MM.1S (cell line): Measurements from ENCODE around the gene FAM162B.

Experiments used
- DNase-seq: peaks from one replicate; pipeline ENCODE4 v3.0.0-alpha.2; 2015
- H2AFZ ChIP-seq: fragments of 300-600 bp; sonication (generic); 2 replicates; pipeline ENCODE4 v1.6.0; 2016; ENCODE audit warnings: antibody characterized with exemption, low read length
- H3F3A ChIP-seq: fragments of 300-600 bp; sonication (generic); 2 replicates; pipeline ENCODE4 v1.6.1; 2016; ENCODE audit warnings: mild to moderate bottlenecking, antibody characterized with exemption, low read length, moderate library complexity, mixed read lengths; ENCODE audit not compliant: insufficient read depth
- H3K27ac ChIP-seq: fragments of 300-600 bp; sonication (generic); 2 replicates; pipeline ENCODE4 v1.5.1; 2016; ENCODE audit warnings: mild to moderate bottlenecking, low read length
- H3K27me3 ChIP-seq: fragments of 300-600 bp; sonication (generic); replicated peaks from 2 replicates; pipeline ENCODE4 v1.6.0; 2016; ENCODE audit warnings: low read length; ENCODE audit not compliant: insufficient read depth
- H3K36me3 ChIP-seq: fragments of 300-600 bp; sonication (generic); replicated peaks from 2 replicates; pipeline ENCODE4 v1.6.1; 2016; ENCODE audit warnings: mild to moderate bottlenecking, low read length, mixed read lengths; ENCODE audit not compliant: insufficient read depth
- H3K4me1 ChIP-seq: fragments of 300-600 bp; sonication (generic); 2 replicates; pipeline ENCODE4 v1.6.1; 2016; ENCODE audit warnings: low read length, mixed read lengths
- H3K4me2 ChIP-seq: fragments of 300-600 bp; sonication (generic); 2 replicates; pipeline ENCODE4 v1.6.0; 2016; ENCODE audit warnings: low read depth, low read length
- H3K4me3 ChIP-seq: fragments of 300-600 bp; sonication (generic); 2 replicates; pipeline ENCODE4 v1.5.1; 2016; ENCODE audit warnings: low read length, mixed read lengths
- H3K79me2 ChIP-seq: fragments of 300-600 bp; sonication (generic); 2 replicates; pipeline ENCODE4 v1.6.1; 2016; ENCODE audit warnings: mixed run types, low read length, mixed read lengths
- H3K9ac ChIP-seq: fragments of 300-600 bp; sonication (generic); 2 replicates; pipeline ENCODE4 v1.6.1; 2016; ENCODE audit warnings: low read length, mixed read lengths
- H3K9me2 ChIP-seq: fragments of 300-600 bp; sonication (generic); replicated peaks from 2 replicates; pipeline ENCODE4 v1.6.1; 2016; ENCODE audit warnings: mild to moderate bottlenecking, low read length, mixed read lengths; ENCODE audit not compliant: insufficient read depth
- H3K9me3 ChIP-seq: fragments of 300-600 bp; sonication (generic); replicated peaks from 2 replicates; pipeline ENCODE4 v1.6.1; 2016; ENCODE audit warnings: mild to moderate bottlenecking, low read length, mixed read lengths; ENCODE audit not compliant: insufficient read depth
- H4K20me1 ChIP-seq: fragments of 300-600 bp; sonication (generic); 2 replicates; pipeline ENCODE4 v1.6.1; 2016; ENCODE audit warnings: mild to moderate bottlenecking, low read length, moderate library complexity, mixed read lengths; ENCODE audit not compliant: insufficient read depth
- EZH2 ChIP-seq: fragments of 300-600 bp; sonication (generic); optimal IDR thresholded peaks from 2 replicates; pipeline ENCODE3; 2017; ENCODE audit warnings: low read depth, mild to moderate bottlenecking, antibody characterized with exemption, low read length, mixed read lengths
- EZH2phosphoT487 ChIP-seq: fragments of 300-600 bp; sonication (generic); IDR thresholded peaks from 2 replicates; pipeline ENCODE4 v1.6.1; 2018; ENCODE audit warnings: antibody characterized with exemption, low read length
- TF ChIP-seq, protein P1 (sequence below): fragments of 300-600 bp; sonication (generic); IDR thresholded peaks from 2 replicates; pipeline ENCODE4 v1.5.1; 2016; ENCODE audit warnings: antibody characterized with exemption, low read length, mixed read lengths

The FAM162B gene

DNA sequence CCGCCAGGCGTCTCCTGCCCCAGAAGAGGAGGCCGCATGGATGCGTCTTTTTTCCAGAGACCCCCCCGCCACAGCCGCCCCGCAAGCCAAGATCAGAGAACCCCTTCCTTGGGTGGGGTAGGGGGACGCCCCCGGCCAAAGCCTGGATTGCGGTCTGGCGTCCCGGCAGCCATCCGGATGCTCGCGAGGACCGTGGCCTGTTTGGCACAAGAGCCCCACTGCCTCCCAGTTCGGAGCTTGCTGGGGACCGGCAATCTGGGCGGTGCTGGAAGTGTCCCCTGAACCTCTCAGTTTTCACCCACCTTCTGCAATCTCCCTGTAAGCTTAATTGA is 924 bp downstream of the FAM162B start:
- H3F3A ChIP-seq, result no peaks in the 10 kb centered on the region
- no peaks in the 10 kb centered on the region for H3K4me1 ChIP-seq
- no peak overlapping the region for H3K9ac ChIP-seq
- no peaks in the 10 kb centered on the region for H3K9me3 ChIP-seq
- no peak overlapping the region for H3K4me3 ChIP-seq
- no peaks in the 10 kb centered on the region for H3K27me3 ChIP-seq
- H4K20me1 ChIP-seq, result no peaks in the 10 kb centered on the region
- no peaks in the 10 kb centered on the region for H3K9me2 ChIP-seq
- H3K4me2 ChIP-seq, result no peak overlapping the region
- no peaks in the 10 kb centered on the region for H3K36me3 ChIP-seq
- DNase-seq, result no peak
- H3K79me2 ChIP-seq, result no peaks in the 10 kb centered on the region
- TF ChIP-seq EZH2phosphoT487 (no peak), EZH2 (no peak)
- TF ChIP-seq, protein P1, sequence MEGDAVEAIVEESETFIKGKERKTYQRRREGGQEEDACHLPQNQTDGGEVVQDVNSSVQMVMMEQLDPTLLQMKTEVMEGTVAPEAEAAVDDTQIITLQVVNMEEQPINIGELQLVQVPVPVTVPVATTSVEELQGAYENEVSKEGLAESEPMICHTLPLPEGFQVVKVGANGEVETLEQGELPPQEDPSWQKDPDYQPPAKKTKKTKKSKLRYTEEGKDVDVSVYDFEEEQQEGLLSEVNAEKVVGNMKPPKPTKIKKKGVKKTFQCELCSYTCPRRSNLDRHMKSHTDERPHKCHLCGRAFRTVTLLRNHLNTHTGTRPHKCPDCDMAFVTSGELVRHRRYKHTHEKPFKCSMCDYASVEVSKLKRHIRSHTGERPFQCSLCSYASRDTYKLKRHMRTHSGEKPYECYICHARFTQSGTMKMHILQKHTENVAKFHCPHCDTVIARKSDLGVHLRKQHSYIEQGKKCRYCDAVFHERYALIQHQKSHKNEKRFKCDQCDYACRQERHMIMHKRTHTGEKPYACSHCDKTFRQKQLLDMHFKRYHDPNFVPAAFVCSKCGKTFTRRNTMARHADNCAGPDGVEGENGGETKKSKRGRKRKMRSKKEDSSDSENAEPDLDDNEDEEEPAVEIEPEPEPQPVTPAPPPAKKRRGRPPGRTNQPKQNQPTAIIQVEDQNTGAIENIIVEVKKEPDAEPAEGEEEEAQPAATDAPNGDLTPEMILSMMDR, result no peak
- H2AFZ ChIP-seq, result no peak overlapping the region
- H3K27ac ChIP-seq, result no peak overlapping the region

DNA sequence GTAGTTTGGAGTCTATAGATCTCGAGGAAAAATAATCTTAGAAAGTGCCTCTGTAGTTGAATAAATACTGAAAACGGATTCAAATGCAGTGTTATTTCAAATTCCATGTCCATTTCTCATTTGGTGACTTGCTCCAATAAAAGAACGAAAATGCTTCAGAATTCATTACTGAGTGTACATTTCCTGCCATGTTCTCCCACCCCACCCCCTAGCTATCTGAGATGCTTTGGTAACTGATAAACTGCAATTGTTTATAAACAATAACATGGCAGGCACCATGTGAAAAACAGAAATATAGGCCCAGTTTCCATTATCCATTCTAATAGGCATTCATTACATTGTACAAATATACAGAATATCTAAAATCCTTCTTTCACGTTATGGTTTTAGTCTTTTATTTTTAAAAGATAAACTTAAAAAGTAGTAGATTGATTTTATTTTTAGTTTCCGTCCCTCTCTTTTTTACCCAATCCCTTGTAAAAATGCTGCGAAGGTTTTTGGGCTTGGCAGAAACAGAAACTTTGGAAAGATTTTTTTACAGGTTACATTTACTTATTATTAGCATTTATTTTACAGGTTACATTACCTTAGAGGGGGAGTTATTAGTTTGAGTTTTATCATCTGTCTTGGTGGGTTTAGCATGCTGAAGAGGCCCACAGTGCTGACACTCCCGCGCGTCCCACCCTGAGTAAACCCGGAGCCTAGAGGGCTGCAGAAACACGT is 1.5 kb downstream of the FAM162B start:
- no peak overlapping the region for H3K27ac ChIP-seq
- no peaks in the 10 kb centered on the region for H3K36me3 ChIP-seq
- no peaks in the 10 kb centered on the region for H3K9me3 ChIP-seq
- TF ChIP-seq EZH2, result no peak
- TF ChIP-seq, protein P1, result no peak
- TF ChIP-seq EZH2phosphoT487, result no peak
- H3K79me2 ChIP-seq, result no peaks in the 10 kb centered on the region
- H3K9me2 ChIP-seq, result no peaks in the 10 kb centered on the region
- H3K9ac ChIP-seq, result no peak overlapping the region
- H3K4me3 ChIP-seq, result no peak overlapping the region
- no peaks in the 10 kb centered on the region for H3K4me1 ChIP-seq
- no peak overlapping the region for H3K4me2 ChIP-seq
- H2AFZ ChIP-seq, result no peak overlapping the region
- H3F3A ChIP-seq, result no peaks in the 10 kb centered on the region
- no peak for DNase-seq
- H3K27me3 ChIP-seq, result no peaks in the 10 kb centered on the region
- no peaks in the 10 kb centered on the region for H4K20me1 ChIP-seq

DNA sequence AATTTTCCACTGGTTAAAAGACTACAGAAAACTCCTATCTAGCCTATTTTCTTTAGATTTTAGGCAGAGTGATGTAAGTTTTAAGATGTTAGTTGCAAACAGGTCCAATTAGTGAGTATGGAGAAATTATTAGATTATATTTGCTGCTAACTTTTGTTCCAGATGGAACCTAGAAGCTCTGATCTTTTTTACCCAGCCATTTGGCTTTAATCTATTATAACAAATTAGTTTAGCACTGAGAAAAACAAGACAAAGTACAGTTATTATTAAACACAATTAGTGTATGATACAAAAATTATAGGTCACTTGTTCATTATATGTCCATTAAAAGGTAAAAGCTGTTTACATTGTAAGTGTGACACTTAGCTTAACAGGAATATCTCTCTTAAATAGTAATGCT is 2.5 kb downstream of the FAM162B start:
- Histone ChIP-seq H3K27ac (no peak overlapping the region), H3K79me2 (no peaks in the 10 kb centered on the region), H3K27me3 (no peaks in the 10 kb centered on the region), H3K9me3 (no peaks in the 10 kb centered on the region), H3K36me3 (no peaks in the 10 kb centered on the region), H3F3A (no peaks in the 10 kb centered on the region), H3K9ac (no peak overlapping the region), H2AFZ (no peak overlapping the region), H3K9me2 (no peaks in the 10 kb centered on the region), H3K4me1 (no peaks in the 10 kb centered on the region), H3K4me2 (no peak overlapping the region), H4K20me1 (no peaks in the 10 kb centered on the region), H3K4me3 (no peak overlapping the region)
- DNase-seq, result no peak
- no peak for TF ChIP-seq EZH2
- TF ChIP-seq, protein P1, result no peak
- TF ChIP-seq EZH2phosphoT487, result no peak
